GM19099 (cell line): ENCODE results near the gene SNCAIP.

Source experiments
- POLR2A ChIP-seq: IDR thresholded peaks from 3 replicates; pipeline ENCODE4 v1.6.1; 2011; ENCODE audit warnings: low read depth; ENCODE audit not compliant: insufficient read length; ENCODE audit errors: extremely low read depth

The SNCAIP gene

GRCh38 chr5:122435234-122435633 lies 123.2 kb downstream of the SNCAIP start:
- no peak for TF ChIP-seq POLR2A

GRCh38 chr5:122435761-122436160 lies 123.7 kb downstream of the SNCAIP start:
- TF ChIP-seq POLR2A: no peak

- TF ChIP-seq POLR2A: no peak
Measured at GRCh38 chr5:122436615-122437014, 124.6 kb downstream of the SNCAIP start.

- TF ChIP-seq POLR2A: no peak
Measured at GRCh38 chr5:122439645-122440044, 127.6 kb downstream of the SNCAIP start.

GRCh38 chr5:122442938-122443337 lies 130.9 kb downstream of the SNCAIP start:
- no peak for TF ChIP-seq POLR2A

GRCh38 chr5:122444411-122444810 lies 132.4 kb downstream of the SNCAIP start:
- TF ChIP-seq POLR2A: no peak

- no peak for TF ChIP-seq POLR2A
Measured at GRCh38 chr5:122445070-122445469, 133.0 kb downstream of the SNCAIP start.

GRCh38 chr5:122447072-122447471 lies 135.0 kb downstream of the SNCAIP start:
- TF ChIP-seq POLR2A: no peak

GRCh38 chr5:122447879-122448278 lies 135.8 kb downstream of the SNCAIP start:
- no peak for TF ChIP-seq POLR2A

- no peak for TF ChIP-seq POLR2A
Measured at GRCh38 chr5:122454541-122454940, 142.5 kb downstream of the SNCAIP start.

- no peak for TF ChIP-seq POLR2A
Measured at GRCh38 chr5:122455939-122456338, 143.9 kb downstream of the SNCAIP start.

GRCh38 chr5:122457178-122457826 lies 145.3 kb downstream of the SNCAIP start:
- no peak for TF ChIP-seq POLR2A

GRCh38 chr5:122458278-122458872 lies 146.3 kb downstream of the SNCAIP start:
- no peak for TF ChIP-seq POLR2A

GRCh38 chr5:122462486-122462885 lies 150.4 kb downstream of the SNCAIP start:
- TF ChIP-seq POLR2A: no peak

GRCh38 chr5:122463221-122463620 lies 151.2 kb downstream of the SNCAIP start:
- TF ChIP-seq POLR2A: no peak

GRCh38 chr5:122464191-122464590 lies 152.2 kb downstream of the SNCAIP start:
- TF ChIP-seq POLR2A: no peak
